Caco-2 (cell line): ENCODE results near the gene LDAH. TPM values are rescaled to one million over a fixed set of nuclear protein-coding genes. Genes with fewer than 3 reads are reported as not detected.
A peak's percentile ranks its signal among the peaks of the same experiment; 100 is the strongest.

Source experiments
- BruUV-seq: library from RNA; stranded (reverse); fragments of 400-500 nt; replicated peaks from 2 replicates; lab custom pipeline; 2021; lab: Mats Ljungman, UMichigan
- CTCF ChIA-PET: fragments of 300-600 bp; sonication (Branson Sonifier 250); formaldehyde crosslinking; loops from one replicate; lab custom pipeline; 2022; ENCODE audit warnings: antibody characterized with exemption; lab: Charles Lee
- POLR2A ChIA-PET: fragments of 300-600 bp; sonication (Branson Sonifier 250); formaldehyde crosslinking; loops from one replicate; lab custom pipeline; 2022; ENCODE audit warnings: antibody characterized with exemption; lab: Charles Lee
- DNase-seq, 2 experiments: peaks; one replicate each; pipeline versions ENCODE4 v3.0.0 to v3.0.0-alpha.2; 2020 to 2022
- H3K27me3 ChIP-seq: replicated peaks from 2 replicates; pipeline ENCODE4 v1.6.0; 2011; ENCODE audit warnings: low read length; ENCODE audit not compliant: control insufficient read depth, insufficient read depth
- H3K36me3 ChIP-seq: 2 replicates; pipeline ENCODE4 v1.5.1; 2011; ENCODE audit warnings: low read length; ENCODE audit not compliant: control insufficient read depth, insufficient read depth
- H3K4me1 ChIP-seq: fragments of 250-450 bp; sonication (Bioruptor Pico); 2 replicates; pipeline ENCODE4 v1.5.1; 2020; ENCODE audit warnings: mild to moderate bottlenecking
- H3K4me3 ChIP-seq: 2 replicates; pipeline ENCODE4 v1.5.1; 2011; ENCODE audit warnings: low read depth, mild to moderate bottlenecking, control low read depth, low read length
- H3K9me3 ChIP-seq: fragments of 250-450 bp; sonication (Bioruptor Pico); 2 replicates; pipeline ENCODE4 v1.5.1; 2020; ENCODE audit warnings: mild to moderate bottlenecking, moderate library complexity
- H3K27ac Mint-ChIP-seq: one replicate; pipeline ENCODE4 v1.8.0; 2022; ENCODE audit warnings: mixed read lengths; ENCODE audit not compliant: unreplicated experiment
- H3K27me3 Mint-ChIP-seq: one replicate; pipeline ENCODE4 v1.8.0; 2022; ENCODE audit warnings: mixed read lengths; ENCODE audit not compliant: insufficient read depth, unreplicated experiment
- H3K36me3 Mint-ChIP-seq: one replicate; pipeline ENCODE4 v1.8.0; 2022; ENCODE audit warnings: mild to moderate bottlenecking, mixed read lengths; ENCODE audit not compliant: insufficient read depth, unreplicated experiment
- H3K4me1 Mint-ChIP-seq: one replicate; pipeline ENCODE4 v1.8.0; 2022; ENCODE audit warnings: low read depth, mixed read lengths; ENCODE audit not compliant: unreplicated experiment
- H3K4me3 Mint-ChIP-seq: one replicate; pipeline ENCODE4 v1.8.0; 2022; ENCODE audit warnings: mild to moderate bottlenecking, moderate library complexity, mixed read lengths; ENCODE audit not compliant: unreplicated experiment
- H3K9me3 Mint-ChIP-seq: one replicate; pipeline ENCODE4 v1.8.0; 2022; ENCODE audit warnings: mixed read lengths; ENCODE audit not compliant: unreplicated experiment
- intact Hi-C: fragments of 100-400 bp; cut with micrococcal nuclease; formaldehyde crosslinking; loops from one replicate; pipeline ENCODE4 v1.10.0; 2022; ENCODE audit not compliant: unreplicated experiment
- total RNA-seq: library from RNA; stranded (reverse); gene quantifications from 2 replicates; pipeline ENCODE4 v1.2.3, GENCODE V29; 2022
- TF ChIP-seq, protein P1 (sequence below), 2 experiments: fragments of 200-600 bp in 1 of 2; IDR thresholded peaks; 1 replicate in 1 of 2; 2 replicates in 1 of 2; pipeline versions ENCODE4 v1.5.1 to v1.8.0; 2011 to 2022; ENCODE audit warnings: antibody characterized with exemption in 1 of 2, control low read depth in 1 of 2, inconsistent platforms in 1 of 2, low read depth in 1 of 2, low read length in 1 of 2, mild to moderate bottlenecking in 1 of 2, moderate library complexity in 1 of 2; ENCODE audit not compliant: insufficient read depth in 1 of 2, severe bottlenecking in 1 of 2, unreplicated experiment in 1 of 2

The LDAH gene
- total RNA-seq, 1 experiment from 2014 or later = 40.5 TPM

DNA sequence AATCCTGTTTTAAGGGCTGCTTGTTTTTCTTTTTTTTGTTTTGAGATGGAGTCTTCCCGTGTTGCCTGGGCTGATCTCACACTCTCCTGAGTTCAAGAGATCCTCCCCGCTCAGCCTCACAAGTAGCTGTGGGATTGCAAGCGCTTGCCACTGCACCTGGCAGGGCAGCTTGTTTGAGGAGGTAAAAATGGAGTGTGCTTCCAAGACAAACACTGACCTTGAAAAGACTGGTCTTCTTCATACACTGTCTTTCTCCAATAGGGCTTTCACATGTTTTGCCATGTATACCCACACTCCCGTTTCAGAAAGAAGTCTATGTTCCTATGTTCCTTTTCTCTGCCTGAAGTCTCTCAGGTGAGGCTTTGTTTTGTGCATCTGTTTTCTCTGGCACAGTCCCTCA, 32.6 kb upstream of the LDAH start:
- H3K4me3 ChIP-seq = no peak overlapping the region
- Mint-ChIP-seq H3K27ac (no peak overlapping the region), H3K9me3 (no peaks in the 10 kb centered on the region), H3K4me3 (no peak overlapping the region), H3K4me1 (no peaks in the 10 kb centered on the region), H3K36me3 (no peaks in the 10 kb centered on the region), H3K27me3 (peaks cover 4% of the 10 kb centered on the region)
- no peaks in the 10 kb centered on the region for H3K9me3 ChIP-seq
- H3K36me3 ChIP-seq = no peaks in the 10 kb centered on the region
- intact Hi-C loops = no loop called here
- no peaks in the 10 kb centered on the region for H3K27me3 ChIP-seq
- ChIA-PET POLR2A (no interaction called here), CTCF (no interaction called here)
- H3K4me1 ChIP-seq = no peaks in the 10 kb centered on the region
- TF ChIP-seq, protein P1, sequence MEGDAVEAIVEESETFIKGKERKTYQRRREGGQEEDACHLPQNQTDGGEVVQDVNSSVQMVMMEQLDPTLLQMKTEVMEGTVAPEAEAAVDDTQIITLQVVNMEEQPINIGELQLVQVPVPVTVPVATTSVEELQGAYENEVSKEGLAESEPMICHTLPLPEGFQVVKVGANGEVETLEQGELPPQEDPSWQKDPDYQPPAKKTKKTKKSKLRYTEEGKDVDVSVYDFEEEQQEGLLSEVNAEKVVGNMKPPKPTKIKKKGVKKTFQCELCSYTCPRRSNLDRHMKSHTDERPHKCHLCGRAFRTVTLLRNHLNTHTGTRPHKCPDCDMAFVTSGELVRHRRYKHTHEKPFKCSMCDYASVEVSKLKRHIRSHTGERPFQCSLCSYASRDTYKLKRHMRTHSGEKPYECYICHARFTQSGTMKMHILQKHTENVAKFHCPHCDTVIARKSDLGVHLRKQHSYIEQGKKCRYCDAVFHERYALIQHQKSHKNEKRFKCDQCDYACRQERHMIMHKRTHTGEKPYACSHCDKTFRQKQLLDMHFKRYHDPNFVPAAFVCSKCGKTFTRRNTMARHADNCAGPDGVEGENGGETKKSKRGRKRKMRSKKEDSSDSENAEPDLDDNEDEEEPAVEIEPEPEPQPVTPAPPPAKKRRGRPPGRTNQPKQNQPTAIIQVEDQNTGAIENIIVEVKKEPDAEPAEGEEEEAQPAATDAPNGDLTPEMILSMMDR (IDR thresholded peaks at IDR 0.05; ENCODE audit: insufficient read depth in 1 of 2, low read depth in 1 of 2, low read length in 1 of 2, severe bottlenecking in 1 of 2, unreplicated experiment in 1 of 2) = no peak
- DNase-seq = no peak
- no TSS peak for BruUV-seq

DNA sequence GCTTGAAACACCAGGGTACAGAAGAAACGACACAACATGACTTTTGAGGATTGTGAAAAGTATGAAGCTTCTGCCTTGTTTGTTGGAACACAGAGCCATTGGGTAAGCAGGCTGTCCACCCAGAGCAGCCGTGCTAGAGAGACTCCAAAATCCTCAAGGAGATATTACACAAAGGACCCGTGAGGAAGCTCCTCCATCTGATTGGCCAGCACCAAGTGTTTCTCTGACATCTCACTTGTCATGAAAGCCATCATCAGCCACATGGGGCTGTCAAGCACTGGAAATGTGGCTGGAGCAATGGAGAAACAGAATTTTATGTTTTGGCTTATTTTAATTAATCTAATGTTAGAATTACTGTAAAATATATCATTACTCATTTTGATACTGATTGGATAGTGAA, 29.8 kb upstream of the LDAH start:
- H3K4me1 Mint-ChIP-seq = no peaks in the 10 kb centered on the region
- POLR2A ChIA-PET = no interaction called here
- no peak overlapping the region for H3K4me3 Mint-ChIP-seq
- H3K36me3 Mint-ChIP-seq = no peaks in the 10 kb centered on the region
- no peaks in the 10 kb centered on the region for H3K9me3 ChIP-seq
- no peaks in the 10 kb centered on the region for H3K27me3 ChIP-seq
- no peaks in the 10 kb centered on the region for H3K9me3 Mint-ChIP-seq
- H3K36me3 ChIP-seq = no peaks in the 10 kb centered on the region
- no peaks in the 10 kb centered on the region for H3K4me1 ChIP-seq
- TF ChIP-seq, protein P1 (IDR thresholded peaks at IDR 0.05; ENCODE audit: insufficient read depth in 1 of 2, low read depth in 1 of 2, low read length in 1 of 2, severe bottlenecking in 1 of 2, unreplicated experiment in 1 of 2) = peak in 1 of 2 experiments; percentile 6
- CTCF ChIA-PET = no interaction called here
- H3K4me3 ChIP-seq = no peak overlapping the region
- no peak for DNase-seq
- no TSS peak for BruUV-seq
- no peak overlapping the region for H3K27ac Mint-ChIP-seq
- intact Hi-C loops = no loop called here
- peaks cover 4% of the 10 kb centered on the region for H3K27me3 Mint-ChIP-seq

DNA sequence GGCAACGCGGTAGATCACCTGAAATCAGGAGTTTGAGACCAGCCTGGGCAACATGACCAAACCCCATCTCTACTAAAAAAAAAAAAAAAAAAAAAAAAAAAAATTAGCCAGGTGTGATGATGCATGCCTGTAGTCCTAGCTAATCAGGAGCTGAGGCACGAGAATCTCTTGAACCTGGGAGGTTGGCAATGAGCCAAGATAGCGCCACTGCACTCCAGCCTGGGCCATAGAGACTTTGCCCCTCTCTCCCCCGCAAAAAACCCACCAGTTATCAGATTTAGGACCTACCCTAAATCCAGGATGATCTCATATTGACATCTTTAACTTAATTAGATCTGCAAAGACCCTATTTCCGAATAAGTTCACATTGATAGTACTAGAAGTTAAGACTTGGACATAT, 29.2 kb upstream of the LDAH start:
- Histone ChIP-seq H3K9me3 (no peaks in the 10 kb centered on the region), H3K4me3 (no peak overlapping the region), H3K36me3 (no peaks in the 10 kb centered on the region), H3K27me3 (no peaks in the 10 kb centered on the region), H3K4me1 (no peaks in the 10 kb centered on the region)
- ChIA-PET POLR2A (no interaction called here), CTCF (no interaction called here)
- Mint-ChIP-seq H3K4me3 (no peak overlapping the region), H3K27ac (no peak overlapping the region), H3K27me3 (peaks cover 4% of the 10 kb centered on the region), H3K36me3 (no peaks in the 10 kb centered on the region), H3K4me1 (no peaks in the 10 kb centered on the region), H3K9me3 (no peaks in the 10 kb centered on the region)
- no TSS peak for BruUV-seq
- intact Hi-C loops = no loop called here
- DNase-seq = no peak
- TF ChIP-seq, protein P1 (IDR thresholded peaks at IDR 0.05; ENCODE audit: insufficient read depth in 1 of 2, low read depth in 1 of 2, low read length in 1 of 2, severe bottlenecking in 1 of 2, unreplicated experiment in 1 of 2) = no peak
